ENCODE results near the gene DAB1.
A peak's percentile ranks its signal among the peaks of the same experiment; 100 is the strongest.

Gene DAB1

GRCh38 chr1:57209495-57209894 is 214.4 kb downstream of the DAB1 start:
- DNase-seq (ENCODE audit: low spot score) = no peak
- no peak for TF ChIP-seq CTCF (IDR thresholded peaks at IDR 0.05; ENCODE audit: extremely low read depth, insufficient read depth, missing control alignments)
- in situ Hi-C loops (cut with MboI; ENCODE audit: low pct_unique_long_range_greater_than_20kb, low sequenced_read_pairs, unreplicated experiment) = no loop called here

GRCh38 chr1:57208741-57209302 is 215.0 kb downstream of the DAB1 start:
- no peak for TF ChIP-seq CTCF (IDR thresholded peaks at IDR 0.05; ENCODE audit: extremely low read depth, insufficient read depth, missing control alignments)
- DNase-seq (ENCODE audit: low spot score) = no peak

GRCh38 chr1:57206038-57206437 is 217.8 kb downstream of the DAB1 start:
- in situ Hi-C loops (cut with MboI; ENCODE audit: low pct_unique_long_range_greater_than_20kb, low sequenced_read_pairs, unreplicated experiment) = no loop called here
- no peak for TF ChIP-seq CTCF (IDR thresholded peaks at IDR 0.05; ENCODE audit: extremely low read depth, insufficient read depth, missing control alignments)
- DNase-seq (ENCODE audit: low spot score) = no peak

More at GRCh38 chr1:57208741-57209302, 215.0 kb downstream of the DAB1 start:
- in situ Hi-C loops (cut with MboI; ENCODE audit: low pct_unique_long_range_greater_than_20kb, low sequenced_read_pairs, unreplicated experiment) = no loop called here

GRCh38 chr1:57204942-57205787 is 218.7 kb downstream of the DAB1 start:
- no peak for TF ChIP-seq CTCF (IDR thresholded peaks at IDR 0.05; ENCODE audit: extremely low read depth, insufficient read depth, missing control alignments)
- in situ Hi-C loops (cut with MboI; ENCODE audit: low pct_unique_long_range_greater_than_20kb, low sequenced_read_pairs, unreplicated experiment) = no loop called here
- peak; percentile 26 for DNase-seq (ENCODE audit: low spot score)

- DNase-seq (ENCODE audit: low spot score) = peak; percentile 37
- in situ Hi-C loops (cut with MboI; ENCODE audit: low pct_unique_long_range_greater_than_20kb, low sequenced_read_pairs, unreplicated experiment) = no loop called here
- no peak for TF ChIP-seq CTCF (IDR thresholded peaks at IDR 0.05; ENCODE audit: extremely low read depth, insufficient read depth, missing control alignments)
These were observed 219.8 kb downstream of the DAB1 start for GRCh38 chr1:57204091-57204490.

GRCh38 chr1:57202241-57202640 is 221.6 kb downstream of the DAB1 start:
- no peak for DNase-seq (ENCODE audit: low spot score)
- TF ChIP-seq CTCF (IDR thresholded peaks at IDR 0.05; ENCODE audit: extremely low read depth, insufficient read depth, missing control alignments) = no peak
- in situ Hi-C loops (cut with MboI; ENCODE audit: low pct_unique_long_range_greater_than_20kb, low sequenced_read_pairs, unreplicated experiment) = no loop called here

Data from GM13977 (cell line).